A673 (cell line): Measurements from ENCODE around the gene SIK3. TPM values are rescaled to one million over a fixed set of nuclear protein-coding genes. Genes with fewer than 3 reads are reported as not detected.

Experiments
- BruUV-seq: library from RNA; stranded (reverse); fragments of 400-500 nt; replicated peaks from 2 replicates; lab custom pipeline; 2021; lab: Mats Ljungman, UMichigan
- CTCF ChIA-PET: fragments of 300-600 bp; sonication (Branson Sonifier 250); formaldehyde crosslinking; loops from one replicate; lab custom pipeline; 2022; ENCODE audit warnings: antibody characterized with exemption; lab: Charles Lee
- POLR2A ChIA-PET: fragments of 300-600 bp; sonication (Branson Sonifier 250); formaldehyde crosslinking; loops from one replicate; lab custom pipeline; 2022; ENCODE audit warnings: antibody characterized with exemption; ENCODE audit not compliant: low non-redundant PET; lab: Charles Lee
- DNase-seq: peaks from one replicate; pipeline ENCODE4 v3.0.0-alpha.2; 2015; ENCODE audit warnings: low spot score
- H3K27ac ChIP-seq: fragments of 200-600 bp; sonication (generic); 2 replicates; pipeline ENCODE4 v1.5.1; 2016; ENCODE audit warnings: mixed run types, low read depth, mild to moderate bottlenecking, mixed read lengths, antibody characterized with exemption, low read length; ENCODE audit not compliant: poor library complexity, severe bottlenecking
- H3K27me3 ChIP-seq: fragments of 200-600 bp; sonication (generic); replicated peaks from 2 replicates; pipeline ENCODE4 v1.6.1; 2017; ENCODE audit warnings: mixed run types, low read depth, mild to moderate bottlenecking, mixed read lengths, antibody characterized with exemption, low read length; ENCODE audit not compliant: insufficient read depth, poor library complexity
- H3K36me3 ChIP-seq: fragments of 200-600 bp; sonication (generic); 2 replicates; pipeline ENCODE4 v1.6.1; 2016; ENCODE audit warnings: mixed run types, mild to moderate bottlenecking, mixed read lengths, antibody characterized with exemption, low read length; ENCODE audit not compliant: insufficient read depth, poor library complexity, severe bottlenecking
- H3K4me1 ChIP-seq: fragments of 200-600 bp; sonication (generic); 2 replicates; pipeline ENCODE4 v1.6.1; 2017; ENCODE audit warnings: mixed run types, mild to moderate bottlenecking, mixed read lengths, antibody characterized with exemption, low read length; ENCODE audit not compliant: insufficient read depth, poor library complexity, severe bottlenecking
- H3K4me3 ChIP-seq: fragments of 200-600 bp; sonication (generic); 2 replicates; pipeline ENCODE4 v1.5.1; 2016; ENCODE audit warnings: low read depth, mixed run types, mild to moderate bottlenecking, mixed read lengths, low read length; ENCODE audit not compliant: poor library complexity, severe bottlenecking
- H3K9me3 ChIP-seq: fragments of 200-600 bp; sonication (generic); 2 replicates; pipeline ENCODE4 v1.6.1; 2016; ENCODE audit warnings: mixed run types, low read depth, mild to moderate bottlenecking, mixed read lengths, antibody characterized with exemption, low read length; ENCODE audit not compliant: poor library complexity, severe bottlenecking
- CTCF ChIP-seq: fragments of 300-800, 200-600 bp; sonication (generic); conservative IDR thresholded peaks from 2 replicates; pipeline ENCODE4 v1.5.1; 2017; ENCODE audit warnings: low read depth, mild to moderate bottlenecking, antibody characterized with exemption, low read length, moderate library complexity, mixed read lengths
- EZH2 ChIP-seq: fragments of 200-600 bp; sonication (generic); IDR thresholded peaks from 2 replicates; pipeline ENCODE4 v1.6.1; 2017; ENCODE audit warnings: borderline replicate concordance, low read depth, mild to moderate bottlenecking, mixed read lengths, antibody characterized with exemption, low read length; ENCODE audit not compliant: poor library complexity, severe bottlenecking
- intact Hi-C: fragments of 100-400 bp; cut with micrococcal nuclease; formaldehyde crosslinking; loops from one replicate; pipeline ENCODE4 v1.10.0; 2022; ENCODE audit not compliant: unreplicated experiment
- total RNA-seq: library from RNA; stranded (reverse); gene quantifications from 2 replicates; pipeline ENCODE4 v1.2.3, GENCODE V29; 2021

The SIK3 gene
- total RNA-seq, 1 experiment from 2014 or later, result 81.7 TPM

GRCh38 chr11:116986521-116987105 lies 111.6 kb downstream of the SIK3 start:
- no peak overlapping the region for H3K4me3 ChIP-seq
- CTCF ChIA-PET, result no interaction called here
- no peaks in the 10 kb centered on the region for H3K27me3 ChIP-seq
- BruUV-seq, result no TSS peak
- POLR2A ChIA-PET, result no interaction called here
- H3K36me3 ChIP-seq, result no peaks in the 10 kb centered on the region
- TF ChIP-seq CTCF (no peak), EZH2 (no peak)
- DNase-seq, result no peak
- peak overlapping the region; percentile 12 for H3K27ac ChIP-seq
- no peaks in the 10 kb centered on the region for H3K9me3 ChIP-seq
- intact Hi-C loops, result no loop called here
- H3K4me1 ChIP-seq, result peaks cover 48% of the 10 kb centered on the region

GRCh38 chr11:116984589-116984988 lies 113.6 kb downstream of the SIK3 start:
- ChIA-PET CTCF (no interaction called here), POLR2A (no interaction called here)
- BruUV-seq, result no TSS peak
- no peak for TF ChIP-seq CTCF
- intact Hi-C loops, result no loop called here
- Histone ChIP-seq H3K4me1 (peaks cover 43% of the 10 kb centered on the region), H3K4me3 (no peak overlapping the region), H3K27ac (peak overlapping the region; percentile 44), H3K27me3 (no peaks in the 10 kb centered on the region), H3K36me3 (no peaks in the 10 kb centered on the region), H3K9me3 (no peaks in the 10 kb centered on the region)
- DNase-seq, result peak; percentile 42

- no peak for TF ChIP-seq EZH2
- no peak for TF ChIP-seq CTCF
- Histone ChIP-seq H3K9me3 (no peaks in the 10 kb centered on the region), H3K27ac (peak overlapping the region; percentile 44), H3K27me3 (no peaks in the 10 kb centered on the region), H3K4me3 (no peak overlapping the region), H3K36me3 (no peaks in the 10 kb centered on the region), H3K4me1 (peaks cover 39% of the 10 kb centered on the region)
- ChIA-PET CTCF (no interaction called here), POLR2A (no interaction called here)
- intact Hi-C loops, result no loop called here
- no peak for DNase-seq
- BruUV-seq, result no TSS peak
Observed at GRCh38 chr11:116984186-116984585, 114.0 kb downstream of the SIK3 start.
